Natural killer cell (primary cell): Measurements from ENCODE around the gene SNCB. TPM values are rescaled to one million over a fixed set of nuclear protein-coding genes. Genes with fewer than 3 reads are reported as not detected.

Experiments used
- ATAC-seq, 3 donors: fragments of 150-1000 bp in 2 of 3; fragments of 200-7000 bp in 1 of 3; cut with Tn5 transposase; 1 replicate in 1 of 3; 2 replicates in 2 of 3; pipeline ENCODE4 v1.10.0; 2021; ENCODE audit warnings: mild to moderate bottlenecking in 2 of 3, moderate library complexity in 2 of 3
- DNase-seq, 2 donors: peaks; one replicate each; pipeline versions ENCODE4 v3.0.0 to v3.0.0-alpha.2; 2013 to 2021; ENCODE audit warnings: mixed read lengths in 1 of 2
- H3K27ac ChIP-seq: one replicate; pipeline ENCODE4 v1.5.1; 2013; ENCODE audit warnings: mild to moderate bottlenecking, low read length
- H3K27me3 ChIP-seq: one replicate; pipeline ENCODE4 v1.6.1; 2013; ENCODE audit warnings: low read length; ENCODE audit not compliant: control insufficient read depth, insufficient read depth
- H3K36me3 ChIP-seq: one replicate; pipeline ENCODE4 v1.6.1; 2013; ENCODE audit warnings: low read length; ENCODE audit not compliant: control insufficient read depth, insufficient read depth
- H3K4me1 ChIP-seq: one replicate; pipeline ENCODE4 v1.6.1; 2013; ENCODE audit warnings: low read length; ENCODE audit not compliant: control insufficient read depth, insufficient read depth
- H3K4me3 ChIP-seq: one replicate; pipeline ENCODE4 v1.5.1; 2013; ENCODE audit warnings: low read length
- H3K9me3 ChIP-seq: one replicate; pipeline ENCODE4 v1.6.1; 2013; ENCODE audit warnings: low read length; ENCODE audit not compliant: control insufficient read depth, insufficient read depth
- H3K27ac Mint-ChIP-seq, 2 donors: one replicate each; pipeline ENCODE4 v1.8.0; 2022; ENCODE audit warnings: mild to moderate bottlenecking in 2 of 2, mixed read lengths in 2 of 2, moderate library complexity in 1 of 2
- H3K27me3 Mint-ChIP-seq, 2 donors: one replicate each; pipeline ENCODE4 v1.8.0; 2022; ENCODE audit warnings: low read depth in 2 of 2, mixed read lengths in 2 of 2
- H3K36me3 Mint-ChIP-seq: one replicate; pipeline ENCODE4 v1.8.0; 2022; ENCODE audit warnings: mixed read lengths
- H3K4me1 Mint-ChIP-seq, 2 donors: one replicate each; pipeline ENCODE4 v1.8.0; 2022; ENCODE audit warnings: mixed read lengths in 2 of 2
- H3K4me3 Mint-ChIP-seq: one replicate; pipeline ENCODE4 v1.8.0; 2022; ENCODE audit warnings: mild to moderate bottlenecking, moderate library complexity, mixed read lengths
- H3K9me3 Mint-ChIP-seq, 2 donors: one replicate each; pipeline ENCODE4 v1.8.0; 2022; ENCODE audit warnings: mixed read lengths in 2 of 2
- CTCF ChIP-seq: fragments of 200-600 bp; IDR thresholded peaks from one replicate; pipeline ENCODE4 v1.8.0; 2022; ENCODE audit warnings: antibody characterized with exemption
- WGBS: methylation state at CpG from one replicate; pipeline ENCODE4 v1.1.7; 2013; ENCODE audit warnings: missing lambda C conversion rate; ENCODE audit not compliant: insufficient coverage; 5-methylcytosine and 5-hydroxymethylcytosine counted together
- intact Hi-C: fragments of 100-400 bp; cut with micrococcal nuclease; formaldehyde crosslinking; loops from one replicate; pipeline ENCODE4 v1.14.2; 2022
- total RNA-seq, 4 donors: library from RNA; stranded (reverse); fragments of 120-200 nt in 1 of 4; gene quantifications; one replicate each; pipeline versions ENCODE4 v1.2.3 to v1.2.4, GENCODE V29; 2013 to 2022

SNCB gene
- total RNA-seq, 3 donors from 2014 or later (not counting 1 experiment from before 2014, with no cell fraction given), result not detected

GRCh38 chr5:176624142-176624541 lies 6.2 kb downstream of the SNCB start:
- TF ChIP-seq CTCF, result no peak
- Mint-ChIP-seq H3K4me1 (peaks cover 11 to 28% of the 10 kb centered on the region in 2 donors), H3K27ac (no peak overlapping the region), H3K36me3 (no peaks in the 10 kb centered on the region), H3K9me3 (no peaks in the 10 kb centered on the region), H3K4me3 (no peak overlapping the region), H3K27me3 (peaks cover 36 to 51% of the 10 kb centered on the region in 2 donors)
- ATAC-seq (no peak), DNase-seq (no peak)
- WGBS, result 69% methylated on average over 4 of the region's 4 CpGs
- no peak overlapping the region for H3K4me3 ChIP-seq
- H3K27me3 ChIP-seq, result peaks cover 28% of the 10 kb centered on the region
- H3K9me3 ChIP-seq, result no peaks in the 10 kb centered on the region
- intact Hi-C loops, result no loop called here
- H3K36me3 ChIP-seq, result no peaks in the 10 kb centered on the region
- no peak overlapping the region for H3K27ac ChIP-seq
- H3K4me1 ChIP-seq, result peaks cover 26% of the 10 kb centered on the region

- peaks cover 32% of the 10 kb centered on the region for H3K4me1 ChIP-seq
- H3K36me3 Mint-ChIP-seq, result no peaks in the 10 kb centered on the region
- peaks cover 36% of the 10 kb centered on the region for H3K27me3 ChIP-seq
- no peak for TF ChIP-seq CTCF
- H3K27ac ChIP-seq, result no peak overlapping the region
- ATAC-seq (peak in 1 of 3 donors; percentile 13), DNase-seq (no peak)
- intact Hi-C loops, result no loop called here
- no peak overlapping the region for H3K4me3 Mint-ChIP-seq
- no peaks in the 10 kb centered on the region for H3K9me3 Mint-ChIP-seq
- 47% methylated on average over 13 of the region's 13 CpGs for WGBS
- H3K27ac Mint-ChIP-seq, result no peak overlapping the region
- H3K36me3 ChIP-seq, result no peaks in the 10 kb centered on the region
- H3K27me3 Mint-ChIP-seq, result peaks cover 31 to 46% of the 10 kb centered on the region in 2 donors
- H3K9me3 ChIP-seq, result no peaks in the 10 kb centered on the region
- H3K4me1 Mint-ChIP-seq, result peaks cover 7 to 19% of the 10 kb centered on the region in 2 donors
- H3K4me3 ChIP-seq, result no peak overlapping the region
Observed at GRCh38 chr5:176621661-176622079, 8.7 kb downstream of the SNCB start.

- peaks cover 32% of the 10 kb centered on the region for H3K4me1 ChIP-seq
- WGBS, result 7% methylated on average over 32 of the region's 32 CpGs
- no peak overlapping the region for H3K4me3 ChIP-seq
- H3K9me3 ChIP-seq, result no peaks in the 10 kb centered on the region
- peaks cover 35% of the 10 kb centered on the region for H3K27me3 ChIP-seq
- Mint-ChIP-seq H3K27ac (peak overlapping the region in 1 of 2 donors; percentile 64), H3K4me1 (peaks cover 7 to 19% of the 10 kb centered on the region in 2 donors), H3K9me3 (no peaks in the 10 kb centered on the region), H3K4me3 (peak overlapping the region; percentile 73), H3K36me3 (no peaks in the 10 kb centered on the region), H3K27me3 (peaks cover 29 to 48% of the 10 kb centered on the region in 2 donors)
- DNase-seq (peak in 1 of 2 donors; percentile 41), ATAC-seq (peak in 2 of 3 donors; percentile 9 to 13)
- no peak for TF ChIP-seq CTCF
- intact Hi-C loops, result no loop called here
- H3K27ac ChIP-seq, result no peak overlapping the region
- H3K36me3 ChIP-seq, result no peaks in the 10 kb centered on the region
Observed at GRCh38 chr5:176620333-176620981, 9.9 kb downstream of the SNCB start.
